DND-41 (cell line): ENCODE measurements around the gene CSF2.
A peak's percentile ranks its signal among the peaks of the same experiment; 100 is the strongest.

Source experiments
- ATAC-seq: fragments of 200-7000 bp; cut with Tn5 transposase; 3 replicates; pipeline ENCODE4 v1.9.1; 2021; ENCODE audit warnings: low read depth; ENCODE audit not compliant: insufficient read depth
- DNase-seq: peaks from one replicate; pipeline ENCODE4 v3.0.0-alpha.2; 2020
- H2AFZ ChIP-seq: 2 replicates; pipeline ENCODE4 v1.6.0; 2012; ENCODE audit warnings: low read depth, low read length
- H3K27ac ChIP-seq: 2 replicates; pipeline ENCODE4 v1.5.1; 2012; ENCODE audit warnings: low read length, inconsistent platforms
- H3K27me3 ChIP-seq: fragments of 200-600 bp; sonication (generic); 2 replicates; pipeline ENCODE4 v1.6.0; 2012; ENCODE audit warnings: low read length, mild to moderate bottlenecking, inconsistent platforms; ENCODE audit not compliant: insufficient read depth, poor library complexity
- H3K36me3 ChIP-seq: 2 replicates; pipeline ENCODE4 v1.5.1; 2012; ENCODE audit warnings: low read length, inconsistent platforms; ENCODE audit not compliant: insufficient read depth
- H3K4me1 ChIP-seq: 2 replicates; pipeline ENCODE4 v1.5.1; 2012; ENCODE audit warnings: mild to moderate bottlenecking, low read length; ENCODE audit not compliant: insufficient read depth
- H3K4me2 ChIP-seq: 2 replicates; pipeline ENCODE4 v1.6.0; 2012; ENCODE audit warnings: mild to moderate bottlenecking, moderate library complexity, low read length, inconsistent platforms; ENCODE audit not compliant: insufficient read depth
- H3K4me3 ChIP-seq, 2 experiments: fragments of 200-600 bp in 1 of 2; shearing (Covaris generic) in 1 of 2; 2 replicates each; pipeline ENCODE4 v1.5.1; 2012 to 2016; ENCODE audit warnings: inconsistent platforms in 2 of 2, low read length in 2 of 2, mild to moderate bottlenecking in 2 of 2, low read depth in 1 of 2, moderate library complexity in 1 of 2
- H3K79me2 ChIP-seq: 2 replicates; pipeline ENCODE4 v1.6.0; 2012; ENCODE audit warnings: low read length, inconsistent platforms; ENCODE audit not compliant: insufficient read depth
- H3K9ac ChIP-seq: 2 replicates; pipeline ENCODE4 v1.6.0; 2012; ENCODE audit warnings: low read depth, mild to moderate bottlenecking, inconsistent platforms, low read length, moderate library complexity
- H3K9me3 ChIP-seq: 2 replicates; pipeline ENCODE4 v1.5.1; 2012; ENCODE audit warnings: low read length, moderate library complexity, mild to moderate bottlenecking, inconsistent platforms; ENCODE audit not compliant: insufficient read depth, severe bottlenecking
- H4K20me1 ChIP-seq: 2 replicates; pipeline ENCODE4 v1.6.0; 2012; ENCODE audit warnings: low read length; ENCODE audit not compliant: insufficient read depth
- CTCF ChIP-seq: IDR thresholded peaks from 2 replicates; pipeline ENCODE4 v1.5.1; 2012; ENCODE audit warnings: borderline replicate concordance, low read length, moderate library complexity, mild to moderate bottlenecking; ENCODE audit not compliant: poor library complexity, severe bottlenecking; ENCODE audit errors: extremely low read depth
- EZH2 ChIP-seq: IDR thresholded peaks from 3 replicates; pipeline ENCODE4 v1.6.1; 2012; ENCODE audit warnings: borderline replicate concordance, low read depth, mild to moderate bottlenecking, moderate library complexity, low read length, inconsistent platforms; ENCODE audit not compliant: severe bottlenecking

Gene CSF2

GRCh38 chr5:132056610-132057497 is 16.7 kb upstream of the CSF2 start:
- Histone ChIP-seq H3K4me1 (no peaks in the 10 kb centered on the region), H3K9me3 (no peaks in the 10 kb centered on the region), H3K9ac (no peak overlapping the region), H3K4me2 (no peak overlapping the region), H2AFZ (no peak overlapping the region), H3K27ac (no peak overlapping the region), H3K27me3 (no peaks in the 10 kb centered on the region), H4K20me1 (peaks cover 2% of the 10 kb centered on the region; the same call in 1 of the 2 replicates), H3K4me3 (no peak overlapping the region), H3K79me2 (no peaks in the 10 kb centered on the region), H3K36me3 (no peaks in the 10 kb centered on the region)
- TF ChIP-seq EZH2 (no peak), CTCF (no peak)
- ATAC-seq (no peak), DNase-seq (peak; percentile 1)

GRCh38 chr5:132057498-132058255 is 15.9 kb upstream of the CSF2 start:
- no peaks in the 10 kb centered on the region for H3K9me3 ChIP-seq
- H2AFZ ChIP-seq = no peak overlapping the region
- no peak overlapping the region for H3K4me3 ChIP-seq
- peaks cover 2% of the 10 kb centered on the region; the same call in 1 of the 2 replicates for H4K20me1 ChIP-seq
- H3K4me2 ChIP-seq = no peak overlapping the region
- no peak for TF ChIP-seq EZH2
- no peak for TF ChIP-seq CTCF
- DNase-seq (peak; percentile 1), ATAC-seq (no peak)
- H3K79me2 ChIP-seq = no peaks in the 10 kb centered on the region
- no peak overlapping the region for H3K27ac ChIP-seq
- H3K27me3 ChIP-seq = no peaks in the 10 kb centered on the region
- H3K36me3 ChIP-seq = no peaks in the 10 kb centered on the region
- H3K4me1 ChIP-seq = no peaks in the 10 kb centered on the region
- H3K9ac ChIP-seq = no peak overlapping the region

GRCh38 chr5:132058646-132059042 is 14.9 kb upstream of the CSF2 start:
- TF ChIP-seq CTCF = no peak
- TF ChIP-seq EZH2 = no peak
- Histone ChIP-seq H3K79me2 (no peaks in the 10 kb centered on the region), H3K27ac (no peak overlapping the region), H2AFZ (no peak overlapping the region), H3K27me3 (no peaks in the 10 kb centered on the region), H3K9ac (no peak overlapping the region), H3K4me1 (no peaks in the 10 kb centered on the region), H3K4me3 (no peak overlapping the region), H4K20me1 (peaks cover 4% of the 10 kb centered on the region; the same call in 1 of the 2 replicates), H3K36me3 (no peaks in the 10 kb centered on the region), H3K9me3 (no peaks in the 10 kb centered on the region), H3K4me2 (no peak overlapping the region)
- no peak for ATAC-seq
- no peak for DNase-seq
